Glutamatergic neuron (in vitro differentiated cells): ENCODE results near the gene PTS. TPM values are rescaled to one million over a fixed set of nuclear protein-coding genes. Genes with fewer than 3 reads are reported as not detected.
A peak's percentile ranks its signal among the peaks of the same experiment; 100 is the strongest.

ENCODE experiments used
- DNase-seq: peaks from one replicate; pipeline ENCODE4 v3.0.0; 2022
- H3K27ac Mint-ChIP-seq: one replicate; pipeline ENCODE4 v1.8.0; 2020; ENCODE audit warnings: mild to moderate bottlenecking, mixed read lengths, inconsistent platforms; ENCODE audit not compliant: unreplicated experiment
- H3K27me3 Mint-ChIP-seq: one replicate; pipeline ENCODE4 v1.8.0; 2020; ENCODE audit warnings: mild to moderate bottlenecking, moderate library complexity, mixed read lengths, inconsistent platforms; ENCODE audit not compliant: unreplicated experiment
- H3K36me3 Mint-ChIP-seq: one replicate; pipeline ENCODE4 v1.8.0; 2020; ENCODE audit warnings: mild to moderate bottlenecking, mixed read lengths, inconsistent platforms; ENCODE audit not compliant: unreplicated experiment
- H3K4me1 Mint-ChIP-seq: one replicate; pipeline ENCODE4 v1.8.0; 2020; ENCODE audit warnings: mild to moderate bottlenecking, low read depth, mixed read lengths, inconsistent platforms; ENCODE audit not compliant: unreplicated experiment
- H3K4me3 Mint-ChIP-seq: one replicate; pipeline ENCODE4 v1.8.0; 2020; ENCODE audit warnings: mild to moderate bottlenecking, mixed read lengths, inconsistent platforms; ENCODE audit not compliant: unreplicated experiment
- H3K9me3 Mint-ChIP-seq: one replicate; pipeline ENCODE4 v1.8.0; 2020; ENCODE audit warnings: mild to moderate bottlenecking, moderate library complexity, mixed read lengths, inconsistent platforms; ENCODE audit not compliant: unreplicated experiment
- CTCF ChIP-seq: fragments of 200-600 bp; sonication (generic); IDR thresholded peaks from one replicate; pipeline ENCODE4 v1.5.0; 2021; ENCODE audit not compliant: partially characterized antibody, unreplicated experiment
- total RNA-seq: library from RNA; stranded (reverse); fragmentation: NEBNext Ultra II Directional; extraction: Animal tissue kit (Norgen Biotek cat#: 25700); gene quantifications from one replicate; pipeline ENCODE4 v1.2.1, GENCODE V29; 2021; ENCODE audit not compliant: unreplicated experiment

Gene PTS
- total RNA-seq, 1 donor from 2014 or later, result 47.7 TPM

GRCh38 chr11:112280268-112281126 is 54.3 kb downstream of the PTS start:
- Mint-ChIP-seq H3K4me1 (peaks cover 1% of the 10 kb centered on the region), H3K36me3 (no peaks in the 10 kb centered on the region), H3K27me3 (no peaks in the 10 kb centered on the region), H3K4me3 (peak overlapping the region; percentile 89), H3K9me3 (peaks cover 2% of the 10 kb centered on the region), H3K27ac (no peak overlapping the region)
- peak; percentile 60 for DNase-seq
- TF ChIP-seq CTCF, result peak; percentile 58

GRCh38 chr11:112281726-112282125 is 55.5 kb downstream of the PTS start:
- DNase-seq, result no peak
- Mint-ChIP-seq H3K4me1 (peaks cover 1% of the 10 kb centered on the region), H3K4me3 (no peak overlapping the region), H3K9me3 (peaks cover 2% of the 10 kb centered on the region), H3K27ac (no peak overlapping the region), H3K27me3 (no peaks in the 10 kb centered on the region), H3K36me3 (no peaks in the 10 kb centered on the region)
- no peak for TF ChIP-seq CTCF

Other genes starting within 250 kb of the PTS start
- 55.0 TPM for gene DLAT, start 201.0 kb upstream of the PTS start, total RNA-seq
- gene PIH1D2, start 152.4 kb upstream of the PTS start, total RNA-seq, result 1.4 TPM
- 22.3 TPM for gene NKAPD1, start 152.1 kb upstream of the PTS start, total RNA-seq
- 88.9 TPM for gene TIMM8B, start 139.7 kb upstream of the PTS start, total RNA-seq
- gene SDHD, start 139.6 kb upstream of the PTS start, total RNA-seq, result 19.7 TPM
- gene IL18, start 62.3 kb upstream of the PTS start, total RNA-seq, result not detected
- gene TEX12, start 59.1 kb upstream of the PTS start, total RNA-seq, result not detected
- 2.6 TPM for gene BCO2, start 50.9 kb upstream of the PTS start, total RNA-seq
- gene PLET1, start 34.4 kb downstream of the PTS start, total RNA-seq, result not detected